H1 (cell line): Measurements from ENCODE around the gene SYMPK. TPM values are rescaled to one million over a fixed set of nuclear protein-coding genes. Genes with fewer than 3 reads are reported as not detected.

Source experiments
- CTCF ChIA-PET: fragments of 300-600 bp; sonication (Branson Sonifier 250); formaldehyde crosslinking; loops from one replicate; lab custom pipeline; 2021; ENCODE audit not compliant: partially characterized antibody; lab: Charles Lee
- POLR2A ChIA-PET: fragments of 300-600 bp; sonication (Branson Sonifier 250); formaldehyde crosslinking; loops from one replicate; lab custom pipeline; 2021; ENCODE audit warnings: inconsistent platforms; ENCODE audit not compliant: partially characterized antibody; lab: Charles Lee
- DNase-seq, 2 experiments: peaks; one replicate each; pipeline versions ENCODE4 v3.0.0 to v3.0.0-alpha.2; 2010 to 2022; ENCODE audit warnings: low spot score in 2 of 2, low read depth in 1 of 2, mixed read lengths in 1 of 2
- FAIRE-seq: peaks from 2 replicates; lab custom pipeline; 2011; peaks lifted over from hg19 to GRCh38; lab: Jason Lieb, UNC
- H2AFZ ChIP-seq: 2 replicates; pipeline ENCODE4 v1.8.1; 2012; ENCODE audit warnings: low read length, inconsistent platforms
- H2AK5ac ChIP-seq: 2 replicates; pipeline ENCODE4 v1.6.1; 2013; ENCODE audit warnings: low read depth, low read length
- H2BK120ac ChIP-seq: replicated peaks from 2 replicates; pipeline ENCODE3; 2013; ENCODE audit warnings: low read depth, low read length, inconsistent platforms
- H2BK12ac ChIP-seq: 2 replicates; pipeline ENCODE4 v1.6.1; 2013; ENCODE audit warnings: low read depth, low read length
- H2BK15ac ChIP-seq: 2 replicates; pipeline ENCODE4 v1.6.1; 2013; ENCODE audit warnings: low read length
- H2BK20ac ChIP-seq: 2 replicates; pipeline ENCODE4 v1.6.1; 2013; ENCODE audit warnings: low read length
- H2BK5ac ChIP-seq: 2 replicates; pipeline ENCODE4 v1.6.1; 2013; ENCODE audit warnings: low read depth, low read length
- H3K14ac ChIP-seq: 2 replicates; pipeline ENCODE4 v1.6.1; 2013; ENCODE audit warnings: inconsistent platforms; ENCODE audit not compliant: insufficient read length
- H3K18ac ChIP-seq: 2 replicates; pipeline ENCODE4 v1.6.1; 2013; ENCODE audit warnings: low read length; ENCODE audit errors: extremely low read depth
- H3K23ac ChIP-seq: 2 replicates; pipeline ENCODE4 v1.6.1; 2013; ENCODE audit warnings: inconsistent platforms; ENCODE audit not compliant: insufficient read length
- H3K23me2 ChIP-seq: 2 replicates; pipeline ENCODE4 v1.6.1; 2013; ENCODE audit warnings: low read depth, low read length
- H3K27ac ChIP-seq: 2 replicates; pipeline ENCODE4 v1.6.1; 2011; ENCODE audit warnings: low read depth, low read length, inconsistent platforms
- H3K27me3 ChIP-seq, 4 experiments: replicated peaks in 1 of 4; 1 replicate in 1 of 4; 2 replicates in 3 of 4; pipeline versions ENCODE4 v1.6.1 to v1.8.1; 2011 to 2013; ENCODE audit warnings: low read length in 3 of 4, mild to moderate bottlenecking in 3 of 4, inconsistent platforms in 2 of 4, mixed read lengths in 2 of 4, moderate library complexity in 1 of 4; ENCODE audit not compliant: control insufficient read depth in 3 of 4, insufficient read depth in 3 of 4; ENCODE audit errors: extremely low read depth in 1 of 4
- H3K36me3 ChIP-seq, 4 experiments: 2 replicates each; pipeline versions ENCODE4 v1.6.1 to v1.8.1; 2011 to 2013; ENCODE audit warnings: mild to moderate bottlenecking in 4 of 4, low read length in 3 of 4, moderate library complexity in 2 of 4, control low read depth in 1 of 4, inconsistent platforms in 1 of 4; ENCODE audit not compliant: insufficient read depth in 4 of 4, control insufficient read depth in 2 of 4
- H3K4ac ChIP-seq: replicated peaks from 2 replicates; pipeline ENCODE3; 2013; ENCODE audit warnings: low read length, low read depth, mixed read lengths, inconsistent platforms; ENCODE audit not compliant: insufficient read length
- H3K4me1 ChIP-seq, 4 experiments: replicated peaks in 1 of 4; 1 replicate in 1 of 4; 2 replicates in 3 of 4; pipeline versions ENCODE4 v1.6.1 to v1.8.1; 2011 to 2013; ENCODE audit warnings: low read length in 3 of 4, inconsistent platforms in 2 of 4, mixed read lengths in 1 of 4; ENCODE audit not compliant: insufficient read depth in 4 of 4, control insufficient read depth in 3 of 4
- H3K4me2 ChIP-seq, 2 experiments: 2 replicates each; pipeline versions ENCODE4 v1.6.1 to v1.8.1; 2011 to 2013; ENCODE audit warnings: low read depth in 2 of 2, low read length in 2 of 2, control low read depth in 1 of 2, inconsistent platforms in 1 of 2, mild to moderate bottlenecking in 1 of 2; ENCODE audit not compliant: insufficient read depth in 1 of 2
- H3K4me3 ChIP-seq, 4 experiments: fragments of 200-600, 300-600 bp in 1 of 4; sonication (generic), shearing (Covaris generic), sonication (Bioruptor Twin) in 1 of 4; 2 replicates each; pipeline versions ENCODE4 v1.5.1 to v1.8.1; 2011 to 2016; ENCODE audit warnings: low read length in 4 of 4, low read depth in 3 of 4, control low read depth in 2 of 4, inconsistent platforms in 2 of 4, mild to moderate bottlenecking in 2 of 4, mixed read lengths in 1 of 4, moderate library complexity in 1 of 4; ENCODE audit not compliant: insufficient read depth in 2 of 4; ENCODE audit errors: extremely low read depth in 1 of 4
- H3K56ac ChIP-seq: replicated peaks from 2 replicates; pipeline ENCODE3; 2013; ENCODE audit warnings: low read depth, mild to moderate bottlenecking, mixed read lengths, low read length, inconsistent platforms; ENCODE audit not compliant: insufficient read length
- H3K79me1 ChIP-seq: 2 replicates; pipeline ENCODE4 v1.6.1; 2013; ENCODE audit warnings: low read depth, low read length, control low read depth
- H3K79me2 ChIP-seq, 2 experiments: 2 replicates each; pipeline versions ENCODE4 v1.6.1 to v1.8.1; 2012 to 2013; ENCODE audit warnings: low read length in 2 of 2, mild to moderate bottlenecking in 2 of 2, inconsistent platforms in 1 of 2; ENCODE audit not compliant: insufficient read depth in 2 of 2, control insufficient read depth in 1 of 2
- H3K9ac ChIP-seq, 4 experiments: replicated peaks in 1 of 4; 1 replicate in 1 of 4; 2 replicates in 3 of 4; pipeline versions ENCODE4 v1.6.1 to v1.8.1; 2011 to 2013; ENCODE audit warnings: low read depth in 3 of 4, low read length in 3 of 4, control low read depth in 2 of 4, mild to moderate bottlenecking in 2 of 4, moderate library complexity in 2 of 4, inconsistent platforms in 1 of 4; ENCODE audit errors: extremely low read depth in 1 of 4
- H3K9me3 ChIP-seq, 2 experiments: 2 replicates each; pipeline versions ENCODE4 v1.6.1 to v1.8.1; 2012 to 2013; ENCODE audit warnings: mild to moderate bottlenecking in 2 of 2, moderate library complexity in 2 of 2, control low read depth in 1 of 2, inconsistent platforms in 1 of 2, low read depth in 1 of 2, low read length in 1 of 2, mixed read lengths in 1 of 2; ENCODE audit not compliant: insufficient read depth in 2 of 2
- H4K20me1 ChIP-seq, 2 experiments: replicated peaks in 1 of 2; 2 replicates each; pipeline versions ENCODE3 to v1.8.1; 2011 to 2013; ENCODE audit warnings: inconsistent platforms in 2 of 2, low read length in 2 of 2, mild to moderate bottlenecking in 1 of 2; ENCODE audit not compliant: insufficient read depth in 2 of 2, control insufficient read depth in 1 of 2
- H4K5ac ChIP-seq: 2 replicates; pipeline ENCODE4 v1.6.1; 2013; ENCODE audit warnings: low read length, low read depth, mixed read lengths, inconsistent platforms; ENCODE audit not compliant: insufficient read length
- H4K8ac ChIP-seq: 2 replicates; pipeline ENCODE4 v1.8.0; 2013; ENCODE audit warnings: mild to moderate bottlenecking, moderate library complexity, low read length, inconsistent platforms; ENCODE audit not compliant: insufficient read depth; ENCODE audit errors: extremely low read depth
- H4K91ac ChIP-seq: replicated peaks from 2 replicates; pipeline ENCODE3; 2013; ENCODE audit warnings: low read length, mixed read lengths, inconsistent platforms; ENCODE audit not compliant: insufficient read length
- EP300 ChIP-seq, 2 experiments: IDR thresholded peaks; 1 replicate in 1 of 2; 2 replicates in 1 of 2; pipeline ENCODE4 v1.6.1; 2011 to 2012; ENCODE audit warnings: low read depth in 2 of 2, low read length in 2 of 2, mild to moderate bottlenecking in 2 of 2, borderline replicate concordance in 1 of 2, inconsistent platforms in 1 of 2, moderate library complexity in 1 of 2
- POLR2A ChIP-seq, 2 experiments: IDR thresholded peaks; 1 replicate in 1 of 2; 2 replicates in 1 of 2; pipeline ENCODE4 v1.6.1; 2011; ENCODE audit warnings: low read depth in 2 of 2, low read length in 2 of 2, mild to moderate bottlenecking in 2 of 2; ENCODE audit errors: control extremely low read depth in 1 of 2
- POLR2AphosphoS5 ChIP-seq: IDR thresholded peaks from 2 replicates; pipeline ENCODE4 v1.6.1; 2011; ENCODE audit warnings: low read depth, low read length
- WGBS, 2 experiments: shearing (Covaris generic) in 1 of 2; methylation state at CpG; one replicate each; pipeline versions ENCODE4 v1.1.6 to v1.1.7; 2013 to 2015; ENCODE audit warnings: low lambda C conversion rate in 2 of 2, mixed read lengths in 2 of 2, inconsistent platforms in 1 of 2, low coverage in 1 of 2, missing lambda C conversion rate in 1 of 2; ENCODE audit not compliant: insufficient replicate concordance in 2 of 2, insufficient coverage in 1 of 2, insufficient read length in 1 of 2; ENCODE audit errors: extremely low coverage in 1 of 2, missing lambda C conversion rate in 1 of 2; 5-methylcytosine and 5-hydroxymethylcytosine counted together
- polyA plus RNA-seq, 7 experiments: library from polyadenylated mRNA; depleted of rRNA in 3 of 7; stranded (reverse) in 5 of 7; unstranded in 2 of 7; fragments of >200 nt in 5 of 7; fragments of 200-250 nt in 2 of 7; gene quantifications; 1 replicate in 5 of 7; 2 replicates in 1 of 7; 4 replicates in 1 of 7; pipeline versions ENCODE4 v1.2.1 to v1.2.3, GENCODE V29; 2011 to 2013; ENCODE audit warnings: missing spikeins in 2 of 7, mixed read lengths in 2 of 7
- total RNA-seq: library from RNA; stranded (reverse); fragmentation: NEBNext Ultra II Directional; extraction: Animal tissue kit (Norgen Biotek cat#: 25700); gene quantifications from 2 replicates; pipeline ENCODE4 v1.2.1, GENCODE V29; 2021
- TF ChIP-seq, protein P1 (sequence below): IDR thresholded peaks from 2 replicates; pipeline ENCODE4 v1.6.1; 2012; ENCODE audit warnings: inconsistent platforms

Gene SYMPK
- total and polyA plus RNA-seq, 2 of the 8 experiments (the other 6 are each of a cell fraction or from before 2014, with no cell fraction given) = 93.6 to 99.5 TPM

DNA sequence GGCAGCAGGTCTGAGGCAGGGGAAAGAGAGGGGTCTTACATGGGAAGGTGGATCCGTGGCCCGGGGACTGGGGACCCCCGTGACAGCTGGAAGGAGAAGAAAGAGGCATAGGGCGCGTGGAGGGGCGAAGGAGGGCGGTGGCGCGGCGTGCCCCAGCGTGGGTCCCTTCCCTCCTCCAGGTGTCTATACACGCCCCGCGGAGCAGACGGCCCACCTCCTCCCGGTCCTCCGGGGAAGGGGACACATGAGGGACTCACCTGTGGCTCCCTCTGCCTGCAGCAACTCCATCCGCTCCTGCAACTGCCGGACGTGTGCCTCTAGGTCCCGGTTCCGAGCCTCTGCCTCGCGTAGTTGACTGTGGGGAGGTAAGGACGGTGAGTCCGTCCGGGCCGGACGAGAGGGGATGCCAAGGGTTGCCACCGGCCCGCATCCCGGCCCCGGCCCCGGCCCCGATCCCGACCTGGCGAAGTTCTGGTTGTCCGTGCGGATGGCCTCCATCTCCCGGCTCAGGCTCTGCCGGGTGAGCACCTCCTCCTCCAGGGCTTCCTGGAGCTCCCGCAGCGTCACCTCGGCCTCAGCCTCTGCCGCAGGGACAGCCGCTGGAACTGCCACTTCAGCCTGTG is 91.5 kb downstream of the SYMPK start:
- Histone ChIP-seq H3K4me2 (peak overlapping the region; percentile 61 to 99), H3K79me1 (no peaks in the 10 kb centered on the region), H2AK5ac (no peak overlapping the region), H3K9me3 (no peaks in the 10 kb centered on the region), H3K56ac (no peak overlapping the region), H3K23ac (no peak overlapping the region), H3K27me3 (no peaks in the 10 kb centered on the region), H2BK5ac (no peak overlapping the region), H3K27ac (no peak overlapping the region), H3K36me3 (peaks cover 0 to 2% (median 0%) of the 10 kb centered on the region in 4 experiments; a peak in 2 of 8 replicates), H3K14ac (no peak overlapping the region), H2BK20ac (no peak overlapping the region), H3K18ac (no peak overlapping the region), H4K91ac (no peak overlapping the region), H3K4ac (no peak overlapping the region), H2AFZ (no peak overlapping the region), H2BK15ac (0 out of 2 replicates have a peak overlapping the region, but pooled peaks have one; percentile 46), H4K5ac (no peak overlapping the region), H3K23me2 (peaks cover 28% of the 10 kb centered on the region), H2BK12ac (0 out of 2 replicates have a peak overlapping the region, but pooled peaks have one; percentile 9), H3K4me1 (peaks cover 0 to 13% (median 10%) of the 10 kb centered on the region in 4 experiments; a peak in 5 of 7 replicates), H2BK120ac (no peak overlapping the region), H4K20me1 (no peaks in the 10 kb centered on the region), H3K4me3 (peak overlapping the region; percentile 37 to 83 (median 78); a peak in 7 of 8 replicates), H3K79me2 (no peaks in the 10 kb centered on the region), H3K9ac (peak overlapping the region in 1 of 4 experiments; percentile 33; a peak in 2 of 7 replicates), H4K8ac (no peak overlapping the region)
- CTCF ChIA-PET = interaction anchor here (0.6 to 6.7 kb wide), 13 partner anchors 10 to 91 kb away, joined by 3 to 55 read pairs (median 4); partner anchors contain the start of genes DMPK, FBXO46 and RSPH6A
- TF ChIP-seq POLR2A (IDR thresholded peaks at IDR 0.05; ENCODE audit: control extremely low read depth in 1 of 2, low read depth in 2 of 2, low read length in 2 of 2) = peak in 1 of 2 experiments; percentile 50; a peak in 1 of 3 replicates
- no peak for TF ChIP-seq EP300 (IDR thresholded peaks at IDR 0.05; ENCODE audit: borderline replicate concordance in 1 of 2, low read depth in 2 of 2, low read length in 2 of 2)
- peak; percentile 61; the same call in 1 of the 2 replicates for TF ChIP-seq POLR2AphosphoS5
- TF ChIP-seq, protein P1, sequence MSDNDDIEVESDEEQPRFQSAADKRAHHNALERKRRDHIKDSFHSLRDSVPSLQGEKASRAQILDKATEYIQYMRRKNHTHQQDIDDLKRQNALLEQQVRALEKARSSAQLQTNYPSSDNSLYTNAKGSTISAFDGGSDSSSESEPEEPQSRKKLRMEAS = no peak
- POLR2A ChIA-PET = interaction anchor here (0.6 to 16.2 kb wide), 12 partner anchors 9 to 81 kb away, joined by 3 to 284 read pairs (median 22); partner anchors contain the start of genes DMPK, FBXO46, MEIOSIN and QPCTL
- peak in 1 of 2 experiments; percentile 55 for DNase-seq
- no peak for FAIRE-seq
- 84% methylated on average over 22 of the region's 46 CpGs; no CpG with 5 or more reads in 1 of the 2 experiments for WGBS, 2 experiments
